ENCODE measurements around the gene ERVK3-1.

- TF ChIP-seq SUZ12 (IDR thresholded peaks at IDR 0.05): no peak
- no peak for TF ChIP-seq FOXA1 (IDR thresholded peaks at IDR 0.05)
- TF ChIP-seq HDGF (IDR thresholded peaks at IDR 0.05; ENCODE audit: borderline replicate concordance): no peak
- no peak for TF ChIP-seq NFRKB (IDR thresholded peaks at IDR 0.05)
- no peak for TF ChIP-seq FOXK2 (IDR thresholded peaks at IDR 0.05)
- no peak for TF ChIP-seq ELF4 (IDR thresholded peaks at IDR 0.05)
- TF ChIP-seq SP1 (IDR thresholded peaks at IDR 0.05): no peak
- no peak for TF ChIP-seq PKNOX1 (IDR thresholded peaks at IDR 0.05)
- no peak for TF ChIP-seq L3MBTL2 (conservative IDR thresholded peaks at IDR 0.05)
- no peak for TF ChIP-seq FOXM1 (IDR thresholded peaks at IDR 0.05; ENCODE audit: borderline replicate concordance)
- TF ChIP-seq BHLHE40 (IDR thresholded peaks at IDR 0.05; ENCODE audit: borderline replicate concordance): no peak
- TF ChIP-seq LEF1 (IDR thresholded peaks at IDR 0.05; ENCODE audit: borderline replicate concordance): no peak
- TF ChIP-seq ARNT (IDR thresholded peaks at IDR 0.05): no peak
These were observed 25.3 kb downstream of the ERVK3-1 start for GRCh38 chr19:58330458-58330857.

Measured in HEK293T (cell line).